HL-60 (cell line): Measurements from ENCODE around the gene OR2C1.

Experiments used
- CTCF ChIP-seq: IDR thresholded peaks from one replicate; pipeline ENCODE4 v1.5.1; 2011; ENCODE audit warnings: low read length, control low read depth, inconsistent platforms; ENCODE audit not compliant: insufficient read depth
- GABPA ChIP-seq: IDR thresholded peaks from 2 replicates; pipeline ENCODE4 v1.6.1; 2012; ENCODE audit warnings: low read depth
- POLR2AphosphoS5 ChIP-seq: IDR thresholded peaks from 2 replicates; pipeline ENCODE4 v1.6.1; 2012; ENCODE audit warnings: low read depth

GRCh38 chr16:3383045-3383448 lies 27.4 kb downstream of the OR2C1 start:
- TF ChIP-seq POLR2AphosphoS5: no peak
- no peak for TF ChIP-seq CTCF
- TF ChIP-seq GABPA: no peak
